Vagina (tissue), 2 donors: ENCODE data around the gene KRTAP15-1.

ENCODE experiments used
- CTCF ChIP-seq, 3 experiments: fragments of 450-650 bp in 2 of 3; fragments of 200-600 bp in 1 of 3; sonication (generic) in 1 of 3; IDR thresholded peaks; one replicate each; pipeline ENCODE4 v1.5.1; 2017 to 2019; ENCODE audit warnings: antibody characterized with exemption in 3 of 3, mild to moderate bottlenecking in 2 of 3, moderate library complexity in 2 of 3
- POLR2A ChIP-seq, 2 donors: fragments of 450-650 bp; IDR thresholded peaks; one replicate each; pipeline ENCODE4 v1.6.1; 2017; ENCODE audit warnings: antibody characterized with exemption in 2 of 2, mild to moderate bottlenecking in 2 of 2, moderate library complexity in 2 of 2
- POLR2AphosphoS5 ChIP-seq, 2 donors: sonication (generic); formaldehyde crosslinking; IDR thresholded peaks; one replicate each; pipeline ENCODE4 v1.9.0; 2017; ENCODE audit warnings: antibody characterized with exemption in 2 of 2, mild to moderate bottlenecking in 2 of 2, low read depth in 1 of 2; ENCODE audit not compliant: insufficient read depth in 1 of 2

GRCh38 chr21:30479259-30479658 lies 39.2 kb downstream of the KRTAP15-1 start:
- TF ChIP-seq POLR2A (IDR thresholded peaks at IDR 0.05) (no peak), CTCF (IDR thresholded peaks at IDR 0.05) (no peak), POLR2AphosphoS5 (IDR thresholded peaks at IDR 0.05; ENCODE audit: insufficient read depth in 1 of 2, low read depth in 1 of 2) (no peak)
